Right lung (tissue), 10 donors: ENCODE results near the gene STK35. TPM values are rescaled to one million over a fixed set of nuclear protein-coding genes. Genes with fewer than 3 reads are reported as not detected.
A peak's percentile ranks its signal among the peaks of the same experiment; 100 is the strongest.

ENCODE experiments used
- DNase-seq, 2 donors: peaks; one replicate each; pipeline ENCODE4 v3.0.0-alpha.2; 2013
- long read RNA-seq, 8 donors: transcript quantifications; one replicate each; lab custom pipeline, GENCODE V29; 2026
- polyA plus RNA-seq, 5 donors: library from polyadenylated mRNA; unstranded; fragments of 120-200 nt; gene quantifications; one replicate each; pipeline versions ENCODE4 v1.2.1 to v1.2.3, GENCODE V29; 2013; ENCODE audit warnings: inconsistent platforms in 1 of 5, low replicate concordance in 1 of 5; ENCODE audit not compliant: insufficient read length in 5 of 5, insufficient read depth in 1 of 5

Gene STK35
- polyA plus RNA-seq: 10 to 100 TPM; 14.4 to 20.2 (median 18.0) TPM
- long read RNA-seq, donor 1: 0 reads
- long read RNA-seq, donor 2: 0 reads
- long read RNA-seq, donor 3, full-length matches to known transcripts: 1 of 1 reads
- long read RNA-seq, donor 3, partial matches to known transcripts: 0 of 1 reads
- long read RNA-seq, donor 3, other reads (novel, unspliced or antisense): 0 of 1 reads
- long read RNA-seq, donor 4: 0 reads
- long read RNA-seq, donor 5: 0 reads
- long read RNA-seq, donor 6, full-length matches to known transcripts: 1 of 1 reads
- long read RNA-seq, donor 6, partial matches to known transcripts: 0 of 1 reads
- long read RNA-seq, donor 6, other reads (novel, unspliced or antisense): 0 of 1 reads
- long read RNA-seq, donor 7: 0 reads
- long read RNA-seq, donor 8: 0 reads

DNA sequence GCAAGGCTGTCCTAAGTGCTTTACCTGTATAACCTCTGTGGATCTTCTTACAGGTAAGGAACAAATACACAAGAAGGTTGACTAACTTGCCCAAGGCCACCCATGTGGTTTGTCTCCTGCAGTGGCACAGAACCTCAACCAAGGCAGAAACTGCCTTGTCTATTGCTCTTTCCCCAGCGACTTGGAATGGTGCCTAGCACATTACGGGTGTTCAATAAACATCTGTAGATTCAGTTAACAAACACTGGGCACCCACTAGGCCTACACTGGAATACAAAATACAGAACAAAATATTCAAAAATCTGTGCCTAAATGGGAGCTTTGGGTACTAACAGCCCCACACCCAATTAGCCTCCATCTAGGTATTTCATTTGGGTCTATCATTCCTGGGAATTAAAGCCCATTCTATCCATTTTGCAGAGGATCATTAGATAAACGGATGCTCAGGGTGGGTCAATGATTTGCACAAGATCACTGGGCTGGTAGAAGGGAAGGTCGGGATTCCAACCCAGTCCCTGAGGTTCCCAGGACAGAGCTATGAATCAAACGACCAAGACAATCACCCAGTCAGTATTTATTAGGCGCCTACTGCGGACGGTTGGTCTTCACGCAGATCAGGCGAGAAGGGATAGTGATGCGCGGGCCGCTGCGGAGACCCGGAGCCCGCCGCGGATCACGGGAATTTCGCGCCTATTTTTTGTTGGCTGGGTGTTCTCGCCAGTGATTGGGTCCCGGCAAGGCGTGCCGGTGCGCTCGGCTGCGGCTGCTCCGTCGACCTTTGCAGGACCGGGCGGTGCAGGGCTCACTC lies at the start of gene STK35:
STK35 (plus strand) TSS at position 771 of the 808 bp plus-strand sequence. CDS start 55 bp downstream, outside the sequence.
- DNase-seq: no peak

DNA sequence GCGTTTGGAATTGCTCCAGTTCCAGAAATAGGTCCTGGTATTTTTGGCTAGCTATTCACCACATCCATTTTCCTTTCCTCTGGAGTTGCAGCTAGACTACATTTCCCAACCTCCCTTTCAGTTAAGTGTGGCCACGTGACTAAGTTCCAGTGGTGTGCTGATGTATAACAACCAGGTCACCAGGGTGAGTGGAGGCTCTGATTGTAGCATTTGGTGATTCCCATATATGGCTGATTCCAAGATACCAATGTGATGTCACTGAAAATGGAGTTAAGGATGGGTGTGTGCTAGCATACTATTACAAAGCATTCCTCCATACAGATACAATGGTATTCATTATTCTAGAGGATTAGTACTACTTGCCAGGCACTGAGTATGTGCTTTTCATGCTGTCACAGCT lies 49.7 kb upstream of the STK35 start:
- DNase-seq: no peak

- no peak for DNase-seq
Measured at GRCh38 chr20:2052741-2053140, 48.9 kb upstream of the STK35 start.

DNA sequence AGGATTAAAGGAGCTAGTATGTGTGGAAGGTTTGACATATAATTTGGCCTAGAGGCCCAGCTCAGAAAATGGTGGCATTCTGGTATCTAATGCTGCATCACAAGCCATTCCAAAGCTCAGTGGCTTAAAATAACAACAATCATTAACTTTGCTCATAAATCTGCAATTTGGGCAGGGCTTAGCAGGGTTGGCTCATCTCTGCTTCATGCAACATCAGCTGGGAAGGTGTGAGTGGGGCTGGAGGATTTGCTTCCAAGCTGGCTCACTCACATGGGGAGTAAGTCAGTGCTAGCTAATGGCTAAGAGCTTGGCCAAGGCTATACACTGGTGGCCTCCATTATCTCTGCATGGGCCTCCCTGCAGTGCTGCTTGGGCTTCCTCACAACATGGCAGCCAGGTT lies 48.0 kb upstream of the STK35 start:
- no peak for DNase-seq

DNA sequence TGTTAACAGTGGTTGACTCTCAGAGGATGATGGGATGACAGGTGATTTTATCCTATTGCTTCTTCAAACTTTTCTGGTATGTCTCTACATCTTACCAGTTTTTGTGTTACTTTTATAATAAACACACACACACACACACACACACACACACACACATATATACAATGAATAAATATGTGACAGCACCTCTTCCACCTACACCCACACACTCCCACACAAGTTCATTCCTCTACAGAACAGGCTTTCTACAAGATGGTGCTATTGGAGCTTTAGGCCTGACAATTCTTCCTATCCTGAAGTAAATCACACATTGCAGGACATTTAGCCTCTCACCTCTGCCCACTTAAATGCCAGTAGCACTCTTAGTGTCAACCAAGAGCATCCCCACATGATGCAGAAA lies 46.7 kb upstream of the STK35 start:
- no peak for DNase-seq

DNA sequence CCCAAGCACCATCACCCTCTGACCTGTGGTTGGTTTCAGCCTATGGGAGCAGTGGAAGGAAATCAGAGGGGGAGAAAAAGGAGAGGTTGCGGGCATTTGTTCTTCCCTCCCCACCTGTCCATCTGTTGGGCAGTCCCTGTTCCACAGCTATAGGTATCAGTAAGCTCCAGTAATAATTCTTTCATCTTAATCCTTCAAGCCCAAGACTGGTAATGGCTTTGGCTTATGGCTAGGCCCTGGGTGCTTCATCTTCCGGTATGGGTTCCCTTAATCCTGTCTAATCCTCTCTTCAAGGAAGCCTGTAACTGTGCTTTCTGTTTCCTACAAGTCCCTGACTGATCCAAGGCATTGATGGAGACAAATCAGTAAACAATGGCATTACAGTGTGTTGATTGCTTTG lies 42.2 kb upstream of the STK35 start:
- no peak for DNase-seq

DNA sequence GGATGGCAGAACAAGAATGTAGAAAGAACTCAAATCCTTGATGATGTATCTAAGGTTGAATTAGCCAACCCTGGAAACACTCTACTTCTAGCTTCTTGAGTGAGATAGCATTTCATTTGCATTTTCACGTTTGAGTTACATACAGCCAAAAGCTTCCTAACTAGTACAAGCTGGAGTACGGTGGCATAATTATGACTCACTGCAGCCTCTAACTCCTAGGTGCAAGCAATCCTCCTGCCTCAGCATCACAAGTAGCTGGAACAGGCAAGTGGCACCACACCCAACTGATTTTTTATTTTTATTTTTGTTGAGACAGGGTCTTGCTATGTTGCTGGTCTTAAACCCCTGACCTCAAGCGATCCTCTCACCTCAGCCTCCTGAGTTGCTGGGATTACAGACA lies 36.5 kb upstream of the STK35 start:
- DNase-seq: no peak

- DNase-seq: no peak
Measured at GRCh38 chr20:2066461-2067122, 35.0 kb upstream of the STK35 start.

DNA sequence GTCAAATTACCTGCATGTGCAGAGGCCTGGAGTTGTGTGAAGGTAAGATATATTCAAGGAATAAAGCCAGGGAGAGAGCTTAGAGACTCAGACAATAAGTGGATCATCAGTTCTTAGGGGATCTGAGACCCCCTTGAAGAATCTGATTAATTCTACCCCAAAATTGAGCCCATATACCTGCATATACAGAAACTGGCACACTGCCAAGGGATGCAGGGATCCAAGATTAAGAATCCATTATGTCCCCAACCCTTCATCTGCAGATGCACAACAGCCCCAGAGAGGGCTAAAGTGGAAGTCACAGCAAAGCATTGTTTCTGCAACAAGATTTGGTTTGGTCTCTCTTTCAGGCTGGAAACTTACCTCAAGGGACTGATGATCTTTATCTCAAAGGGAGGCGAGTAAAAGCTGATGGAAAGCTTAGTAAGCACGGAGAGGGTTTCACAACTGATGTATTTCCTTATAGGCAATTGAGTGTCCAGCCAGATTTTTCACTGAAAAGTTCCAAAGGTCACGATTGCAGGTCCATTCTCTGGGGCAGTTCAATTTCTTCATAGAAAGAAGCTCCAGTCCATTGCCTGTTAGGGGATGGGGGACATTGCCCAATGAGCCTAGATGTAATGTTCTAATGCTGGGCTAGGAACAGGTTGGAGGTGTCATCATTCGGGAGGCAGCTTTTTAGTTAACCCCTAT lies 20.9 kb upstream of the STK35 start:
- no peak for DNase-seq

- DNase-seq: no peak
Measured at GRCh38 chr20:2084703-2085102, 16.9 kb upstream of the STK35 start.

DNA sequence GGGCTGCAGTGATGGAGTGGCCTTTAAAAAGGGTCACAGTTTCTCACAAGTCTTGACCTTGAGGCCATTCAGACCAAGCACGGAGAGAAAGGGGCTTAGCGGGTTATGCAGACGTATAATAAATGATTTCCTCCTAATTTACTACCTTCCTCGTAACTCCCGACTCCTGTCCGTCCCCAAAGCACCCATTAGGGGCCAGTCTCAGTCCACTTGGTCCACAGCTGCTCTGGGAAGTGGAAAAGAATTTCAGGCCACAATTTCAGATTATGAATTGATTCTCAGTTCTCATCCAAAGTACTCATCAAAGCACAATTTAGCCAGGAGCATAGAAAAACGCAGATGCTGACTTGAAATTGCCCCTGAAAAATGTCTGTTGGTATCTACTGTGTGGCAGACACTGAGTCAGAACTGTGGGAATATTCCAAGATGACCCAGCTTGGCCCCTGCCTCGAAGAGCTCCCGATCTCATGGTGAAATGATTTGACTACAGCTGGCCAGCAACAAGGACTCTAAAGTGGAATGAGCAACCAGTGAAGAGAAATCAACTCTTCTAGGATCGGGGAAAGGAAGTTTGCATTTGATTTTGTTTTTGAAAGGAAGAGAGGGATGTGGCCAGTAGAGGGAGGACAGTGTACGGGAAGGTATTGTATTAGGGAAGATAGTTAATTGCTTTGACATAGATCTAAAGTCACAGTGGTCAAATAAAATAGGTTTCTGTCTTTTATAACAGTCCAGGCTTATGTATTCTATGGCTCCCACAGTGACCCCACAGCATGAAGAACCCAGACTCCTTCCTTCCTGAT lies 15.2 kb upstream of the STK35 start:
- DNase-seq: no peak

- DNase-seq: no peak
Measured at GRCh38 chr20:2086980-2087377, 14.6 kb upstream of the STK35 start.

GRCh38 chr20:2088891-2089290 lies 12.7 kb upstream of the STK35 start:
- DNase-seq: no peak

DNA sequence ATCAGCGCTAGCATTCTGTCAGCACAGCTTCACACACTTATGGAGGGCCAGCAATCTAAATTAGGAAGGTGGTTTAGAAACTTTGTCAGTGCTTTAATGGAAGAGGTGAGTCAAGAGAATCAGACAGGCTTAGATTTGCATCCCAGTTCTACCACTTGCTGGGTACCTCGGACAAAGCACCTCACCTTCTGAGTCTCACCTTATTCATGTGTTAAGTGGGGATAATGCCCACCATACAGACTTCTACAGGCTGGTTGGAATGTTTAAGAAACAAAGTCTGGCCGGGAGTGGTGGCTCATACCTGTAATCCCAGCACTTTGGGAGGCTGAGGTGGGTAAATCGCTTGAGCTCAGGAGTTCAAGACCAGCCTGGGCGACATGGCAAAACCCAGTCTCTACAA lies 12.2 kb upstream of the STK35 start:
- no peak for DNase-seq

- DNase-seq: no peak
Measured at GRCh38 chr20:2093159-2093781, 8.4 kb upstream of the STK35 start.

- no peak for DNase-seq
Measured at GRCh38 chr20:2093883-2094282, 7.7 kb upstream of the STK35 start.

DNA sequence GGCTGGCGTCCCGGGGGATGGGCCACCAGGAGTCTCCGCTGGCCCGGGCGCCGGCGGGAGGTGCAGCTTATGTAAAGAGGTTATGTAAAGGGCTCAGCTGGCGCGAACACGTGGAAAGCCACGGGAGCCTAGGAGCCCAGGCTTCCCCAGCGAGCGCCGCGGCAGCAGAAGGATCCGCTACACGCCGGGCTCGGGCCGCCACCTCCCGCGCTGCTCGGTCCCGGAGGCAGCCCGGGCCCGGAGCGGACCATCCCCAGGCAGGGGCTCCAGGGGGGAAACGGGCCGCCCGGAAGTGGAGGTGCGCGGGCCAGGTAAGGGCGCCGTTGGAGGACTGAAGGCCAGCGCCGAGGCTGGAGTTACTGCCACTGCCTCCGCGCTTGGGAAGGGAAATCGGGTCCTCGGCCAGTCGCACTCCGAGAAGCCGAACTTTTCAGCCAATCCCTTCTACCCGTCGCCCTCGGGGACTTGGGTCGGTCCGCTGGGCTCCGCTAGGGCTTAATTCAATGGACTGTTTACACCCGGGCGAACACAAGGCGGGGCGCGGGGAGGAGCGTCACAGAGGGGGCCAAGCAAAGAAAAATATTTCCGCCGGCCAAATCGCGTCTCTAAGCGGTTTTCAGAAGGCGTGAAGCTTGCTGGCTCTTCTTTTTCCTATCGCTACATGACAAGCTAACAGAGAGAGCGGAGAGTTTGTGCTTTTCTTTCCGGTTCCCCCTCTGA lies 398 bp downstream of the STK35 start:
- DNase-seq: peak; percentile 94

DNA sequence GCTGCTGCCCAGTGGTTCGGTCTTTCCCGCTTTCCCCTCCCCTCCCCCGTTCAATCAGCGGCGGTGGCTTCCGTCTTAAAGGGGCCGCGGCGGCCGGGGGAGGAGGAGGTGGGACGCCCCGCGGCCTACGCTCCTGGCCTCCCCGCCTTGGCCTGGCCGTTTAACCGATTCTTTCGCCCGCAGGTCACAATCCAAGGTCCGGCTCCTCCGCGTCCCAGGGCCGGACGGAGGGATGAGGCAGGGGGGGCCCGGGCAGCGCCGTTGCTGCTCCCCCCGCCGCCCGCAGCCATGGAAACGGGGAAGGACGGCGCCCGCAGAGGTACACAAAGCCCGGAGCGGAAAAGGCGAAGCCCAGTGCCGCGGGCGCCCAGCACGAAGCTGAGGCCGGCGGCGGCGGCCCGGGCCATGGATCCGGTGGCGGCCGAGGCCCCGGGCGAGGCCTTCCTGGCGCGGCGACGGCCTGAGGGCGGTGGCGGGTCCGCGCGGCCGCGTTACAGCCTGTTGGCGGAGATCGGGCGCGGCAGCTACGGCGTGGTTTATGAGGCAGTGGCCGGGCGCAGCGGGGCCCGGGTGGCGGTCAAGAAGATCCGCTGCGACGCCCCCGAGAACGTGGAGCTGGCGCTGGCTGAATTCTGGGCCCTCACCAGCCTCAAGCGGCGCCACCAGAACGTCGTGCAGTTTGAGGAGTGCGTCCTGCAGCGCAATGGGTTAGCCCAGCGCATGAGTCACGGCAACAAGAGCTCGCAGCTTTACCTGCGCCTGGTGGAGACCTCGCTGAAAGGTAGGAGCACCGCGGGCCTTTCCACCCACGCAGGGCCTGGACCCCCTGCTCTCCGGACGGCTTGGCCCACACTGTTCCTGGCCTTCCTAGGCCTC lies 1.2 kb downstream of the STK35 start:
- DNase-seq: peak; percentile 44 to 95
